HepG2 (cell line): Measurements from ENCODE around the gene MIA2. TPM values are rescaled to one million over a fixed set of nuclear protein-coding genes. Genes with fewer than 3 reads are reported as not detected.

Source experiments
- DPF2 ChIP-seq: sonication (generic); formaldehyde crosslinking; IDR thresholded peaks from 2 replicates; pipeline ENCODE4 v1.4.0; 2020; ENCODE audit warnings: mild to moderate bottlenecking, low read depth, missing genetic modification reagents, borderline replicate concordance
- HMG20B ChIP-seq: conservative IDR thresholded peaks from 2 replicates; pipeline ENCODE4 v1.6.1; 2016; ENCODE audit warnings: missing genetic modification reagents, missing compliant biosample characterization
- KAT2B ChIP-seq: fragments of 150-350 bp; IDR thresholded peaks from 2 replicates; pipeline ENCODE4 v1.6.1; 2014; ENCODE audit warnings: low read depth, low read length, borderline replicate concordance
- POLR2G ChIP-seq: fragments of 200-400 bp; formaldehyde crosslinking; IDR thresholded peaks from 2 replicates; pipeline ENCODE4 v1.6.1; 2018; ENCODE audit warnings: mild to moderate bottlenecking, low read depth, low read length, moderate library complexity
- RBFOX2 ChIP-seq: fragments of 200-400 bp; formaldehyde crosslinking; IDR thresholded peaks from 2 replicates; pipeline ENCODE4 v1.6.1; 2017; ENCODE audit warnings: low read depth, mild to moderate bottlenecking, low read length
- SNAPC2 ChIP-seq: sonication (generic); formaldehyde crosslinking; IDR thresholded peaks from 2 replicates; pipeline ENCODE4 v1.8.1; 2022; ENCODE audit warnings: mild to moderate bottlenecking, missing genetic modification reagents
- ZBTB3 ChIP-seq: sonication (generic); formaldehyde crosslinking; IDR thresholded peaks from 2 replicates; pipeline ENCODE4 v1.4.0; 2020; ENCODE audit warnings: low read depth, mild to moderate bottlenecking, moderate library complexity, missing genetic modification reagents, borderline replicate concordance
- ZKSCAN8 ChIP-seq: IDR thresholded peaks from 2 replicates; pipeline ENCODE4 v1.6.1; 2016; ENCODE audit warnings: borderline replicate concordance, missing genetic modification reagents, missing compliant biosample characterization
- ZNF564 ChIP-seq: sonication (generic); formaldehyde crosslinking; IDR thresholded peaks from 2 replicates; pipeline ENCODE4 v1.8.1; 2023; ENCODE audit warnings: mild to moderate bottlenecking, missing genetic modification reagents
- ZNF569 ChIP-seq: sonication (generic); formaldehyde crosslinking; IDR thresholded peaks from 2 replicates; pipeline ENCODE4 v1.5.0; 2020; ENCODE audit warnings: mild to moderate bottlenecking, missing genetic modification reagents, moderate library complexity, borderline replicate concordance
- polyA plus RNA-seq, 8 experiments: library from polyadenylated mRNA; depleted of rRNA in 3 of 8; stranded (reverse) in 7 of 8; unstranded in 1 of 8; fragments of >200 nt; fragmentation: Illumina TruSeq in 4 of 8; extraction: Trizol in 4 of 8; gene quantifications; 2 replicates each; pipeline versions ENCODE4 v1.2.1 to v1.2.3, GENCODE V29; 2011 to 2016; ENCODE audit warnings: low read depth in 4 of 8, missing spikeins in 1 of 8, mixed read lengths in 1 of 8; ENCODE audit not compliant: insufficient read depth in 1 of 8
- total RNA-seq, 5 experiments: library from RNA; depleted of rRNA; stranded (reverse); fragments of >200 nt; fragmentation: Illumina TruSeq; extraction: Trizol; gene quantifications; 2 replicates each; pipeline ENCODE4 v1.2.3, GENCODE V29; 2016; ENCODE audit warnings: low read depth in 1 of 5
- TF ChIP-seq, protein P1 (sequence below): IDR thresholded peaks from 2 replicates; pipeline ENCODE4 v1.6.1; 2012; ENCODE audit warnings: low read length, improper control_type of control experiment
- TF ChIP-seq, protein P2 (sequence below): sonication (generic); formaldehyde crosslinking; IDR thresholded peaks from 2 replicates; pipeline ENCODE4 v1.8.0; 2022; ENCODE audit warnings: missing genetic modification reagents, mild to moderate bottlenecking, borderline replicate concordance
- TF ChIP-seq, protein P3 (sequence below): sonication (generic); formaldehyde crosslinking; IDR thresholded peaks from 2 replicates; pipeline ENCODE4 v1.4.0; 2020; ENCODE audit warnings: missing genetic modification reagents, borderline replicate concordance
- TF ChIP-seq, protein P4 (sequence below): sonication (generic); formaldehyde crosslinking; IDR thresholded peaks from 2 replicates; pipeline ENCODE4 v1.4.0; 2020; ENCODE audit warnings: missing genetic modification reagents, borderline replicate concordance

The MIA2 gene
- total and polyA plus RNA-seq, 2 of the 13 experiments (the other 11 are each of a cell fraction or from before 2014, with no cell fraction given) = 134 to 158 TPM

DNA sequence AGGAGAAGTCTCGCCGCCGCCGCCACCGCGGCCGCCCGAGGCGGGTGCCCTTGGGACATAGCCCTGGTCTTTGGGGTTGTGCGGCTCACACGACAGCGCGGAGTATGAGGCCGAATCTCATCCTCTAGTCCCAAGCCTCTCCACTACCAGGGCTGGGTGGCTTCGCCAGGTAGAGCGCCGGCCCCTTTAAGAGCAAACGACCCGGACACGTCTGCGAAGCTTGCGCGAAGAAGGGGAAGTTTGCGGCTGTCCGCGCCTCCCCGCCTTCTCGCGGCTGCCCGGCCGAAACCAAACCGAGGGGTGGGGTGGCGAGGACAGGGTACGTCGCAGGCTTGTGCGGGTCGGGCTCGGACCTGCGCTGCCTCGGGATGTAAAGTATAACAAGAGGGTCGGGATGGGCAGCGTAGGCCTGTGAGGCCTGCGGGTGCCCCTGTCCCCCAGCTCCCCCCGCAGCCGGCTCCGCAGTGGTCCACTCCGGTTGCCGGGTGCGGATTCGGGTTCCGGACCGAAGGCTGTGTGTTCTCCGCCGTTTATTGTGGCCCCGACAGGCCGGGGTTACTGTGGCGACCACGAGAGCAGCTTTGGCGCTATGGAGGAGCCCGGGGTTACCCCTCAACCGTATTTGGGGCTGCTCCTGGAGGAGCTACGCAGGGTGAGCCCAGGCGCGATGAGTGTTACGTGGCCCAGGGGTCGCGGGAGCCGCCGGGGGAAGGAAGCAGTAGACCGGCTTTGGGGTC is 33.3 kb downstream of the MIA2 start (continued):
- TF ChIP-seq, protein P1, sequence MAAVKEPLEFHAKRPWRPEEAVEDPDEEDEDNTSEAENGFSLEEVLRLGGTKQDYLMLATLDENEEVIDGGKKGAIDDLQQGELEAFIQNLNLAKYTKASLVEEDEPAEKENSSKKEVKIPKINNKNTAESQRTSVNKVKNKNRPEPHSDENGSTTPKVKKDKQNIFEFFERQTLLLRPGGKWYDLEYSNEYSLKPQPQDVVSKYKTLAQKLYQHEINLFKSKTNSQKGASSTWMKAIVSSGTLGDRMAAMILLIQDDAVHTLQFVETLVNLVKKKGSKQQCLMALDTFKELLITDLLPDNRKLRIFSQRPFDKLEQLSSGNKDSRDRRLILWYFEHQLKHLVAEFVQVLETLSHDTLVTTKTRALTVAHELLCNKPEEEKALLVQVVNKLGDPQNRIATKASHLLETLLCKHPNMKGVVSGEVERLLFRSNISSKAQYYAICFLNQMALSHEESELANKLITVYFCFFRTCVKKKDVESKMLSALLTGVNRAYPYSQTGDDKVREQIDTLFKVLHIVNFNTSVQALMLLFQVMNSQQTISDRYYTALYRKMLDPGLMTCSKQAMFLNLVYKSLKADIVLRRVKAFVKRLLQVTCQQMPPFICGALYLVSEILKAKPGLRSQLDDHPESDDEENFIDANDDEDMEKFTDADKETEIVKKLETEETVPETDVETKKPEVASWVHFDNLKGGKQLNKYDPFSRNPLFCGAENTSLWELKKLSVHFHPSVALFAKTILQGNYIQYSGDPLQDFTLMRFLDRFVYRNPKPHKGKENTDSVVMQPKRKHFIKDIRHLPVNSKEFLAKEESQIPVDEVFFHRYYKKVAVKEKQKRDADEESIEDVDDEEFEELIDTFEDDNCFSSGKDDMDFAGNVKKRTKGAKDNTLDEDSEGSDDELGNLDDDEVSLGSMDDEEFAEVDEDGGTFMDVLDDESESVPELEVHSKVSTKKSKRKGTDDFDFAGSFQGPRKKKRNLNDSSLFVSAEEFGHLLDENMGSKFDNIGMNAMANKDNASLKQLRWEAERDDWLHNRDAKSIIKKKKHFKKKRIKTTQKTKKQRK = no peak
- TF ChIP-seq, protein P2, sequence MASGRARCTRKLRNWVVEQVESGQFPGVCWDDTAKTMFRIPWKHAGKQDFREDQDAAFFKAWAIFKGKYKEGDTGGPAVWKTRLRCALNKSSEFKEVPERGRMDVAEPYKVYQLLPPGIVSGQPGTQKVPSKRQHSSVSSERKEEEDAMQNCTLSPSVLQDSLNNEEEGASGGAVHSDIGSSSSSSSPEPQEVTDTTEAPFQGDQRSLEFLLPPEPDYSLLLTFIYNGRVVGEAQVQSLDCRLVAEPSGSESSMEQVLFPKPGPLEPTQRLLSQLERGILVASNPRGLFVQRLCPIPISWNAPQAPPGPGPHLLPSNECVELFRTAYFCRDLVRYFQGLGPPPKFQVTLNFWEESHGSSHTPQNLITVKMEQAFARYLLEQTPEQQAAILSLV (CRISPR knock-in tag) = peak; percentile 95
- TF ChIP-seq, protein P3, sequence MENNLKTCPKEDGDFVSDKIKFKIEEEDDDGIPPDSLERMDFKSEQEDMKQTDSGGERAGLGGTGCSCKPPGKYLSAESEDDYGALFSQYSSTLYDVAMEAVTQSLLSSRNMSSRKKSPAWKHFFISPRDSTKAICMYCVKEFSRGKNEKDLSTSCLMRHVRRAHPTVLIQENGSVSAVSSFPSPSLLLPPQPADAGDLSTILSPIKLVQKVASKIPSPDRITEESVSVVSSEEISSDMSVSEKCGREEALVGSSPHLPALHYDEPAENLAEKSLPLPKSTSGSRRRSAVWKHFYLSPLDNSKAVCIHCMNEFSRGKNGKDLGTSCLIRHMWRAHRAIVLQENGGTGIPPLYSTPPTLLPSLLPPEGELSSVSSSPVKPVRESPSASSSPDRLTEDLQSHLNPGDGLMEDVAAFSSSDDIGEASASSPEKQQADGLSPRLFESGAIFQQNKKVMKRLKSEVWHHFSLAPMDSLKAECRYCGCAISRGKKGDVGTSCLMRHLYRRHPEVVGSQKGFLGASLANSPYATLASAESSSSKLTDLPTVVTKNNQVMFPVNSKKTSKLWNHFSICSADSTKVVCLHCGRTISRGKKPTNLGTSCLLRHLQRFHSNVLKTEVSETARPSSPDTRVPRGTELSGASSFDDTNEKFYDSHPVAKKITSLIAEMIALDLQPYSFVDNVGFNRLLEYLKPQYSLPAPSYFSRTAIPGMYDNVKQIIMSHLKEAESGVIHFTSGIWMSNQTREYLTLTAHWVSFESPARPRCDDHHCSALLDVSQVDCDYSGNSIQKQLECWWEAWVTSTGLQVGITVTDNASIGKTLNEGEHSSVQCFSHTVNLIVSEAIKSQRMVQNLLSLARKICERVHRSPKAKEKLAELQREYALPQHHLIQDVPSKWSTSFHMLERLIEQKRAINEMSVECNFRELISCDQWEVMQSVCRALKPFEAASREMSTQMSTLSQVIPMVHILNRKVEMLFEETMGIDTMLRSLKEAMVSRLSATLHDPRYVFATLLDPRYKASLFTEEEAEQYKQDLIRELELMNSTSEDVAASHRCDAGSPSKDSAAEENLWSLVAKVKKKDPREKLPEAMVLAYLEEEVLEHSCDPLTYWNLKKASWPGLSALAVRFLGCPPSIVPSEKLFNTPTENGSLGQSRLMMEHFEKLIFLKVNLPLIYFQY (CRISPR knock-in tag) = peak; percentile 93
- TF ChIP-seq ZBTB3 (CRISPR knock-in tag) (no peak; the same call in 1 of the 2 replicates), ZNF564 (peak; percentile 77), POLR2G (peak; percentile 93), ZNF569 (CRISPR knock-in tag) (peak; percentile 85; the same call in 1 of the 2 replicates), DPF2 (0 out of 2 replicates have a peak, but pooled peaks have one; percentile 28), SNAPC2 (CRISPR knock-in tag) (peak; percentile 98), KAT2B (no peak), HMG20B (CRISPR knock-in tag) (peak; percentile 92), ZKSCAN8 (CRISPR knock-in tag) (peak; percentile 22; the same call in 1 of the 2 replicates), RBFOX2 (peak; percentile 99)
- TF ChIP-seq, protein P4, sequence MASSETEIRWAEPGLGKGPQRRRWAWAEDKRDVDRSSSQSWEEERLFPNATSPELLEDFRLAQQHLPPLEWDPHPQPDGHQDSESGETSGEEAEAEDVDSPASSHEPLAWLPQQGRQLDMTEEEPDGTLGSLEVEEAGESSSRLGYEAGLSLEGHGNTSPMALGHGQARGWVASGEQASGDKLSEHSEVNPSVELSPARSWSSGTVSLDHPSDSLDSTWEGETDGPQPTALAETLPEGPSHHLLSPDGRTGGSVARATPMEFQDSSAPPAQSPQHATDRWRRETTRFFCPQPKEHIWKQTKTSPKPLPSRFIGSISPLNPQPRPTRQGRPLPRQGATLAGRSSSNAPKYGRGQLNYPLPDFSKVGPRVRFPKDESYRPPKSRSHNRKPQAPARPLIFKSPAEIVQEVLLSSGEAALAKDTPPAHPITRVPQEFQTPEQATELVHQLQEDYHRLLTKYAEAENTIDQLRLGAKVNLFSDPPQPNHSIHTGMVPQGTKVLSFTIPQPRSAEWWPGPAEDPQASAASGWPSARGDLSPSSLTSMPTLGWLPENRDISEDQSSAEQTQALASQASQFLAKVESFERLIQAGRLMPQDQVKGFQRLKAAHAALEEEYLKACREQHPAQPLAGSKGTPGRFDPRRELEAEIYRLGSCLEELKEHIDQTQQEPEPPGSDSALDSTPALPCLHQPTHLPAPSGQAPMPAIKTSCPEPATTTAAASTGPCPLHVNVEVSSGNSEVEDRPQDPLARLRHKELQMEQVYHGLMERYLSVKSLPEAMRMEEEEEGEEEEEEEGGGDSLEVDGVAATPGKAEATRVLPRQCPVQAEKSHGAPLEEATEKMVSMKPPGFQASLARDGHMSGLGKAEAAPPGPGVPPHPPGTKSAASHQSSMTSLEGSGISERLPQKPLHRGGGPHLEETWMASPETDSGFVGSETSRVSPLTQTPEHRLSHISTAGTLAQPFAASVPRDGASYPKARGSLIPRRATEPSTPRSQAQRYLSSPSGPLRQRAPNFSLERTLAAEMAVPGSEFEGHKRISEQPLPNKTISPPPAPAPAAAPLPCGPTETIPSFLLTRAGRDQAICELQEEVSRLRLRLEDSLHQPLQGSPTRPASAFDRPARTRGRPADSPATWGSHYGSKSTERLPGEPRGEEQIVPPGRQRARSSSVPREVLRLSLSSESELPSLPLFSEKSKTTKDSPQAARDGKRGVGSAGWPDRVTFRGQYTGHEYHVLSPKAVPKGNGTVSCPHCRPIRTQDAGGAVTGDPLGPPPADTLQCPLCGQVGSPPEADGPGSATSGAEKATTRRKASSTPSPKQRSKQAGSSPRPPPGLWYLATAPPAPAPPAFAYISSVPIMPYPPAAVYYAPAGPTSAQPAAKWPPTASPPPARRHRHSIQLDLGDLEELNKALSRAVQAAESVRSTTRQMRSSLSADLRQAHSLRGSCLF (CRISPR knock-in tag) = 0 out of 2 replicates have a peak, but pooled peaks have one; percentile 96
